ENCODE results near the gene RPL41.
"Not testable (repeated sequence)": the region's sequence is repeated elsewhere in the genome, so short reads cannot be mapped to it uniquely, and the experiment has no call there.

The RPL41 gene

DNA sequence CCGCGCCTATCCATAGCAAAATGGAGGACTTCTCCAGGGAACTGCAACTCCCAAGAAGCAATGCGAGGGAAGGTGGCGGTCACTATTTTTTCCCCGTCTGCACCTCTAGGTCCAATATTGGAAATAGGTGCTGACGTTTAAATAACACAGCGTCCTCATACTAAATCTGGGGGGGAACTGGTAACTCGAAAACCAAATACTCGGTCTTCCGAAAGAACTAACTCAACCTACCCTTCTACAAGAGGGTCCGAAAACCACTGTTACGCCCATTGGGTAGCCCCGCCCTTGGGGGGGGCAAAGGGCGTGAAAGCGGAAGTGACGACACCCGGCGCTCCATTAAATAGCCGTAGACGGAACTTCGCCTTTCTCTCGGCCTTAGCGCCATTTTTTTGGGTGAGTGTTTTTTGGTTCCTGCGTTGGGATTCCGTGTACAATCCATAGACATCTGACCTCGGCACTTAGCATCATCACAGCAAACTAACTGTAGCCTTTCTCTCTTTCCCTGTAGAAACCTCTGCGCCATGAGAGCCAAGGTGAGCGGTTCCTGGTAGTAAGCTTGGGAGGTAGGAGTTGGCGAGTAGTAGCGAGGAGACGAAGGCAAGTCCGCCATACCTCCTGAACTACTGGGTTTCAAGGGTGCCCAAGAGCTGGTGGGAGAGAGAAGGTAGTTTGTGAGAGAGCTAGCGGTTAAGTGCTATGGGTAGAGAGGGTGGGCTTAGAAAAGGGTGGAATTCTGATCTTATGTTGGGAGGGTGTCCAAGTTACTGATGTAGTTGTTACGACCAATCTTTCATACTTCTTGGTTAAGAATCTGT lies at the start of gene RPL41:
RPL41 (plus strand) TSS at position 367 of the 815 bp plus-strand sequence.
- peak within 1 kb of the TSS; percentile 98 for H3K4me3 ChIP-seq (ENCODE audit: low read depth, low read length)
- H3K9ac ChIP-seq, result peak within 1 kb of the TSS; percentile 40
- H3K79me2 ChIP-seq, result peaks cover 2% of the 10 kb centered on the region
- H3K9me3 ChIP-seq (ENCODE audit: control insufficient read depth, low read length), result no peaks in the 10 kb centered on the region
- peak within 1 kb of the TSS; percentile 97 for H3K27ac ChIP-seq
- no peaks in the 10 kb centered on the region for H3K27me3 ChIP-seq (ENCODE audit: control insufficient read depth, insufficient read depth, low read length)
- TF ChIP-seq, protein P1, sequence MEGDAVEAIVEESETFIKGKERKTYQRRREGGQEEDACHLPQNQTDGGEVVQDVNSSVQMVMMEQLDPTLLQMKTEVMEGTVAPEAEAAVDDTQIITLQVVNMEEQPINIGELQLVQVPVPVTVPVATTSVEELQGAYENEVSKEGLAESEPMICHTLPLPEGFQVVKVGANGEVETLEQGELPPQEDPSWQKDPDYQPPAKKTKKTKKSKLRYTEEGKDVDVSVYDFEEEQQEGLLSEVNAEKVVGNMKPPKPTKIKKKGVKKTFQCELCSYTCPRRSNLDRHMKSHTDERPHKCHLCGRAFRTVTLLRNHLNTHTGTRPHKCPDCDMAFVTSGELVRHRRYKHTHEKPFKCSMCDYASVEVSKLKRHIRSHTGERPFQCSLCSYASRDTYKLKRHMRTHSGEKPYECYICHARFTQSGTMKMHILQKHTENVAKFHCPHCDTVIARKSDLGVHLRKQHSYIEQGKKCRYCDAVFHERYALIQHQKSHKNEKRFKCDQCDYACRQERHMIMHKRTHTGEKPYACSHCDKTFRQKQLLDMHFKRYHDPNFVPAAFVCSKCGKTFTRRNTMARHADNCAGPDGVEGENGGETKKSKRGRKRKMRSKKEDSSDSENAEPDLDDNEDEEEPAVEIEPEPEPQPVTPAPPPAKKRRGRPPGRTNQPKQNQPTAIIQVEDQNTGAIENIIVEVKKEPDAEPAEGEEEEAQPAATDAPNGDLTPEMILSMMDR (IDR thresholded peaks at IDR 0.05), result peak; percentile 18
- no peaks in the 10 kb centered on the region for H3K36me3 ChIP-seq (ENCODE audit: control insufficient read depth, insufficient read depth, low read length)
- peak within 1 kb of the TSS; percentile 84 for H3K4me2 ChIP-seq (ENCODE audit: low read length)
- H2AFZ ChIP-seq, result peak within 1 kb of the TSS; percentile 82
- peaks cover 11% of the 10 kb centered on the region for H3K4me1 ChIP-seq

DNA sequence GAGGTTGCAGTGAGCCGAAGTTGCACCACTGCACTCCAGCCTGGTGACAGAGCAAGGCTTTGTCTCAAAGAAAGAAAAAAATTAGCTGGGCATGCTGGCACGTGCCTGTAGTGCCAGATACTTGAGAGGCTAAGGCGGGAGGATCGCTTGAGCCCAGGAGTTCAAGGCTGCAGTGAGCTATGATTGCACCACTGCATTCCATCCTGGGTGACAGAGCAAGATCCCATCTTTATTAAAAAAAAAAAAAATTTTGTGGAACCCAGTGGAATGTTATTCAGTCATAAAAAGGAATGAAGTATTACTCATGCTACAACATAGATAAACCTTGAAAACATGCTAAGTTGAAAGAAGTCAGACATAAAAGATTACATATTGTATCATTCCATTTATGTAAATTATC lies 44.8 kb upstream of the RPL41 start:
- Histone ChIP-seq H3K27ac (no peak overlapping the region), H3K4me2 (ENCODE audit: low read length) (no peak overlapping the region), H3K4me1 (no peaks in the 10 kb centered on the region), H3K9ac (no peak overlapping the region), H3K4me3 (ENCODE audit: low read depth, low read length) (no peak overlapping the region), H3K9me3 (ENCODE audit: control insufficient read depth, low read length) (no peaks in the 10 kb centered on the region), H3K36me3 (ENCODE audit: control insufficient read depth, insufficient read depth, low read length) (no peaks in the 10 kb centered on the region), H3K27me3 (ENCODE audit: control insufficient read depth, insufficient read depth, low read length) (no peaks in the 10 kb centered on the region), H2AFZ (no peak overlapping the region), H3K79me2 (no peaks in the 10 kb centered on the region)
- TF ChIP-seq, protein P1 (IDR thresholded peaks at IDR 0.05), result no peak

DNA sequence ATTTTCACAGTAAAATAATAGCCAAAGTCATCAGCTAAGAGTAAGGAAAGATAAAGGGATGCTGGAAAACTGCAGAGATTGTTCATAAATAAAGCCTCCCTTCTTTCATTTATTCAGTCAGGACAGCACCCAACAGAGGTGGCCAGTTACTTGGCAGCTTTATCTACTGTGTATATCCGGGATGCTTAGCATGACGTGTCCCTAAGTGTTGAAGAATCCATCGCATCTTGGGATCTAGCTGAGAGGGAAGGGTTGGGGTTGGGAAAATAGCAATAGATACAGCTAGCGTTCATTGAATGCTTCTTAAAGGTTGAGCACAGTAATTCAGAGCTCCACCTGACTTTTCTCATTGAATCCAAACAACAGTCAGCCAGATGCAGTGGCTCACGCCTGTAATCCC lies 42.0 kb upstream of the RPL41 start:
- Histone ChIP-seq H3K4me2 (ENCODE audit: low read length) (no peak overlapping the region), H3K9ac (no peak overlapping the region), H3K36me3 (ENCODE audit: control insufficient read depth, insufficient read depth, low read length) (no peaks in the 10 kb centered on the region), H3K4me1 (peaks cover 3% of the 10 kb centered on the region), H3K4me3 (ENCODE audit: low read depth, low read length) (no peak overlapping the region), H3K27me3 (ENCODE audit: control insufficient read depth, insufficient read depth, low read length) (no peaks in the 10 kb centered on the region), H3K79me2 (no peaks in the 10 kb centered on the region), H2AFZ (no peak overlapping the region), H3K9me3 (ENCODE audit: control insufficient read depth, low read length) (no peaks in the 10 kb centered on the region), H3K27ac (no peak overlapping the region)
- TF ChIP-seq, protein P1 (IDR thresholded peaks at IDR 0.05), result no peak

DNA sequence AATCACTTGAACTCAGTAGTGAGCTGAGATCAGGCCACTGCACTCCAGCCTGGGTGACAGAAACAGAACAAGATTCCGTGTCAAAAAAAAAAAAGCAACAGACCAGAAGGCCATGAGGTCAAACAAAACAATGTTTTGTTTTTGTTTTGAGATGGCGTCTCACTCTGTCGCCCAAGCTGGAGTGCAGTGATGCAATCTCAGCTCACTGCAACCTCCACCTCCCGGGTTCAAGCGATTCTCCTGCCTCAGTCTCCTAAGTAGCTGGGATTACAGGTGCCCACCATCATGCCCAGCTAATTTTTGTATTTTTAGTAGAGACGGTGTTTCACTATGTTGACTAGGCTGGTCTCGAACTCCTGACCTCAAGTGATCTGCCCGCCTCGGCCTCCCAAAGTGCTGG lies 38.5 kb upstream of the RPL41 start:
- not testable (repeated sequence) for H3K36me3 ChIP-seq (ENCODE audit: control insufficient read depth, insufficient read depth, low read length); H3K4me2 ChIP-seq (ENCODE audit: low read length); H3K27me3 ChIP-seq (ENCODE audit: control insufficient read depth, insufficient read depth, low read length); H3K4me1 ChIP-seq; H3K79me2 ChIP-seq; H3K9ac ChIP-seq; H3K9me3 ChIP-seq (ENCODE audit: control insufficient read depth, low read length); H3K4me3 ChIP-seq (ENCODE audit: low read depth, low read length)
- H3K27ac ChIP-seq, result peak overlapping the region; percentile 80
- peak overlapping the region; percentile 38 for H2AFZ ChIP-seq

DNA sequence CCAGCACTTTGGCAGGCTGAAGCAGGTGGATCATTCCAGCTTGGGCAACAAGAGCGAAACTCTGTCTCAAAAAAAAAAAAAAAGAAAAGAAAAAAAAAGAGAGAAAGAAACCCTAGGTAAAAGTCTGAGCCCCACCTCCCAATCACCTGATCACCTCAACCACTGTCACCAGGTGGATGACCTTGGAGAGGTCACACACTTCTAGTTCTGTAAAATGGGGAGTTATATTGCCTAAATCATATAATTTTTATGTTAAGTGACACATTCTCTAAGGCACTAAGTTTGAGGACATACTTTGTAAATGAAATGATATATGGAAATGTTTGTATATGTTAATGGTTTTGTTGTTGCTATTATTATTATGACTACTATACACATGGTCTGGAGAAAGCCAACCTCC lies 38.0 kb upstream of the RPL41 start:
- H3K27me3 ChIP-seq (ENCODE audit: control insufficient read depth, insufficient read depth, low read length), result no peaks in the 10 kb centered on the region
- peak overlapping the region; percentile 80 for H3K27ac ChIP-seq
- H3K79me2 ChIP-seq, result no peaks in the 10 kb centered on the region
- H3K4me2 ChIP-seq (ENCODE audit: low read length), result peak overlapping the region; percentile 98
- H3K4me3 ChIP-seq (ENCODE audit: low read depth, low read length), result peak overlapping the region; percentile 75
- peak overlapping the region; percentile 95 for H2AFZ ChIP-seq
- H3K4me1 ChIP-seq, result peaks cover 3% of the 10 kb centered on the region
- H3K9me3 ChIP-seq (ENCODE audit: control insufficient read depth, low read length), result no peaks in the 10 kb centered on the region
- TF ChIP-seq, protein P1 (IDR thresholded peaks at IDR 0.05), result no peak
- H3K36me3 ChIP-seq (ENCODE audit: control insufficient read depth, insufficient read depth, low read length), result no peaks in the 10 kb centered on the region
- no peak overlapping the region for H3K9ac ChIP-seq
